ENCODE measurements around the gene MREG.
"Not testable (repeated sequence)": the region's sequence is repeated elsewhere in the genome, so short reads cannot be mapped to it uniquely, and the experiment has no call there.

Gene MREG

GRCh38 chr2:215998636-215999035, 14.7 kb downstream of the MREG start:
- Histone ChIP-seq H3K36me3 (no peaks in the 10 kb centered on the region), H3K27ac (no peak overlapping the region), H3K9me3 (no peaks in the 10 kb centered on the region), H3K4me3 (no peak overlapping the region), H3K4me1 (no peaks in the 10 kb centered on the region), H3K27me3 (no peaks in the 10 kb centered on the region)
- intact Hi-C loops (cut with DNase I; ENCODE audit: low total_unique reads): no loop called here
- DNase-seq: no peak
- no peak for TF ChIP-seq CTCF (IDR thresholded peaks at IDR 0.05)

GRCh38 chr2:215997219-215997618, 16.1 kb downstream of the MREG start:
- H3K27me3 ChIP-seq: no peaks in the 10 kb centered on the region
- intact Hi-C loops (cut with DNase I; ENCODE audit: low total_unique reads): no loop called here
- no peak for TF ChIP-seq CTCF (IDR thresholded peaks at IDR 0.05)
- no peak for DNase-seq
- H3K9me3 ChIP-seq: no peaks in the 10 kb centered on the region
- H3K27ac ChIP-seq: no peak overlapping the region
- no peaks in the 10 kb centered on the region for H3K4me1 ChIP-seq
- no peak overlapping the region for H3K4me3 ChIP-seq
- no peaks in the 10 kb centered on the region for H3K36me3 ChIP-seq

- Histone ChIP-seq H3K9me3 (no peaks in the 10 kb centered on the region), H3K27me3 (no peaks in the 10 kb centered on the region), H3K4me3 (no peak overlapping the region), H3K27ac (no peak overlapping the region), H3K36me3 (no peaks in the 10 kb centered on the region), H3K4me1 (no peaks in the 10 kb centered on the region)
- TF ChIP-seq CTCF (IDR thresholded peaks at IDR 0.05): no peak
- intact Hi-C loops (cut with DNase I; ENCODE audit: low total_unique reads): no loop called here
- DNase-seq: no peak
These were observed 18.4 kb downstream of the MREG start for GRCh38 chr2:215994911-215995310.

GRCh38 chr2:215988556-215989207, 24.7 kb downstream of the MREG start:
- H3K4me3 ChIP-seq; intact Hi-C loops (cut with DNase I; ENCODE audit: low total_unique reads); DNase-seq; H3K9me3 ChIP-seq; H3K4me1 ChIP-seq; H3K36me3 ChIP-seq; H3K27ac ChIP-seq; H3K27me3 ChIP-seq: not testable (repeated sequence)

- Histone ChIP-seq H3K9me3 (peaks cover 0 to 3% (median 0%) of the 10 kb centered on the region in 3 donors), H3K27me3 (no peaks in the 10 kb centered on the region), H3K4me3 (no peak overlapping the region), H3K4me1 (no peaks in the 10 kb centered on the region), H3K27ac (no peak overlapping the region), H3K36me3 (no peaks in the 10 kb centered on the region)
- intact Hi-C loops (cut with DNase I; ENCODE audit: low total_unique reads): no loop called here
- DNase-seq: no peak
- no peak for TF ChIP-seq CTCF (IDR thresholded peaks at IDR 0.05)
These were observed 28.1 kb downstream of the MREG start for GRCh38 chr2:215985257-215985656.

- H3K36me3 ChIP-seq: no peaks in the 10 kb centered on the region
- intact Hi-C loops (cut with DNase I; ENCODE audit: low total_unique reads): no loop called here
- no peak for TF ChIP-seq CTCF (IDR thresholded peaks at IDR 0.05)
- no peaks in the 10 kb centered on the region for H3K4me1 ChIP-seq
- H3K9me3 ChIP-seq: peaks cover 0 to 3% (median 0%) of the 10 kb centered on the region in 3 donors
- no peak overlapping the region for H3K4me3 ChIP-seq
- H3K27ac ChIP-seq: no peak overlapping the region
- DNase-seq: no peak
- H3K27me3 ChIP-seq: no peaks in the 10 kb centered on the region
These were observed 28.7 kb downstream of the MREG start for GRCh38 chr2:215984661-215985060.

Data from tibial artery (tissue), 4 donors.